IPS DF 6.9 (cell line): Measurements from ENCODE around the gene RPS21.
"Not testable (repeated sequence)": the region's sequence is repeated elsewhere in the genome, so short reads cannot be mapped to it uniquely, and the experiment has no call there.

Source experiments
- DNase-seq: peaks from one replicate; pipeline ENCODE4 v3.0.0-alpha.2; 2013; ENCODE audit warnings: low read depth, low spot score
- H3K27ac ChIP-seq: one replicate; pipeline ENCODE4 v1.5.1; 2013; ENCODE audit warnings: low read length, control low read depth
- H3K27me3 ChIP-seq: 2 replicates; pipeline ENCODE4 v1.6.1; 2013; ENCODE audit warnings: mild to moderate bottlenecking, low read length; ENCODE audit not compliant: control insufficient read depth, insufficient read depth
- H3K36me3 ChIP-seq: 2 replicates; pipeline ENCODE4 v1.6.1; 2013; ENCODE audit warnings: low read length; ENCODE audit not compliant: control insufficient read depth, insufficient read depth
- H3K4me1 ChIP-seq: 2 replicates; pipeline ENCODE4 v1.6.1; 2013; ENCODE audit warnings: low read length; ENCODE audit not compliant: control insufficient read depth, insufficient read depth
- H3K4me3 ChIP-seq: 2 replicates; pipeline ENCODE4 v1.5.1; 2013; ENCODE audit warnings: mild to moderate bottlenecking, low read length
- H3K9me3 ChIP-seq: 2 replicates; pipeline ENCODE4 v1.6.1; 2013; ENCODE audit warnings: low read length, inconsistent platforms; ENCODE audit not compliant: control insufficient read depth, insufficient read depth
- WGBS: extraction: QIAGEN DNeasy Blood & Tissue Kit; methylation state at CpG from one replicate; pipeline ENCODE4 v1.1.7; 2013; ENCODE audit warnings: mixed read lengths, missing lambda C conversion rate; ENCODE audit not compliant: insufficient read length, insufficient coverage; 5-methylcytosine and 5-hydroxymethylcytosine counted together

The RPS21 gene

DNA sequence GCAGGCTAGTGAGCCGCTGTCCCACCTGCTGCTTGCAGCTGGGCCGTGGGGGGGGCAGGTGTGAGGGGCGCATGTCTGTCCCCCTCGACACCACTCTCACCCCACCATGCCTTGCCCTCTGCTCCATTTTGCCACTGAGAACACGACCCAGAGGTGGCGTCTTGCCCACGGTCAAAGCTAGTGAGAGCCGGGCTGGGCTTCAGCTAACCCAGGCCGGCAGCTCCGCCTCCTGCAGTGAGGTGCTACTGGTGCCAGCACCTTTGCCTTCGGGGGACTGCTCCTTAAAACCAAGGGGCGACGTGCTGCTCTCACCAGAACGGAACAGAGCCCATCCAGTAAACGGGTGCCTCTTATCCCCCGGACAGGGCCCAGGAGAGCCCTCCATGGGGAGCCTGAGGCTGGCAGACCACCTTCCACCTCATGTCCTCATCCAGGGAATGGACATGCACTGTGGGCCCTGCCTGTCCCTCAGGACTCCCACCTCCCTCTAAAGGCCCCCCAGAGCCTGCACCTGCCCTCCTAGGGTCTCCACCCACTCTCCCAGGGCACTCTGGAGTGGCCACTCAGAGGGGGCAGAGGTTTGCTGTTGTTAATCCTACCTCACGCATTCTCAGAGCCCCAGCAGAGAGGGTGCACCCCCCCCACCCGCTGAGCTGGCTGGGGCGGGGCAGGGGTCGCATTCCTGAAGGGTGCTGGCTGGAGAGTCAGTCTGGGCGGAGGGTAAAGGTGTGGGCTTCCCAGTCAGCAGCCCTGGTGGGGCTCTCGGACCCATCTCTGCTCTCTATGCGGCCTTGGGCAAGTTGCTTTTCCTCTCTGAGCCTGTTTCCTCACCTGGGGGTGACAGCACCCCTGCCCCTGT lies 37.6 kb downstream of the RPS21 start:
- no peak for DNase-seq
- no peak overlapping the region for H3K27ac ChIP-seq
- no CpG with 5 or more reads among the region's 23 CpGs for WGBS
- no peaks in the 10 kb centered on the region for H3K9me3 ChIP-seq
- H3K4me1 ChIP-seq = peaks cover 26% of the 10 kb centered on the region
- H3K27me3 ChIP-seq = no peaks in the 10 kb centered on the region
- H3K4me3 ChIP-seq = no peak overlapping the region
- no peaks in the 10 kb centered on the region for H3K36me3 ChIP-seq

GRCh38 chr20:62425281-62426058 lies 38.6 kb downstream of the RPS21 start:
- Histone ChIP-seq H3K36me3 (no peaks in the 10 kb centered on the region), H3K27ac (no peak overlapping the region), H3K4me1 (peaks cover 26% of the 10 kb centered on the region), H3K9me3 (no peaks in the 10 kb centered on the region), H3K27me3 (no peaks in the 10 kb centered on the region), H3K4me3 (no peak overlapping the region)
- WGBS = no CpG with 5 or more reads among the region's 21 CpGs
- DNase-seq = no peak

DNA sequence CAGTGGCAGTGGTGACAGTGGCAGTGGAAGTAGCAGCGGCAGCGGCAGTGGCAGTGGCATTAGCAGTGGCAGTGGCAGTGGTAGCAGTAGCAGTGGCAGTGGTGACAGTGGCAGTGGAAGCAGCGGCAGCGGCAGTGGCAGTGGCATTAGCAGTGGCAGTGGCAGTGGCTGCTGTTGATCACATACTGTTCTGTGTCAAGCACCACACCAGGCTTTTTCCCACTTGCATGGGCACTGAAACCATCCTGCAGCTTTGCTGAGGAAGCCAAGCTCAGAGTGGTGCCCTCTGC lies 39.1 kb downstream of the RPS21 start:
- H3K27me3 ChIP-seq, H3K9me3 ChIP-seq, DNase-seq, H3K36me3 ChIP-seq, H3K27ac ChIP-seq, H3K4me3 ChIP-seq: not testable (repeated sequence)
- peaks cover 26% of the 10 kb centered on the region for H3K4me1 ChIP-seq
- no CpG with 5 or more reads among the region's 4 CpGs for WGBS

DNA sequence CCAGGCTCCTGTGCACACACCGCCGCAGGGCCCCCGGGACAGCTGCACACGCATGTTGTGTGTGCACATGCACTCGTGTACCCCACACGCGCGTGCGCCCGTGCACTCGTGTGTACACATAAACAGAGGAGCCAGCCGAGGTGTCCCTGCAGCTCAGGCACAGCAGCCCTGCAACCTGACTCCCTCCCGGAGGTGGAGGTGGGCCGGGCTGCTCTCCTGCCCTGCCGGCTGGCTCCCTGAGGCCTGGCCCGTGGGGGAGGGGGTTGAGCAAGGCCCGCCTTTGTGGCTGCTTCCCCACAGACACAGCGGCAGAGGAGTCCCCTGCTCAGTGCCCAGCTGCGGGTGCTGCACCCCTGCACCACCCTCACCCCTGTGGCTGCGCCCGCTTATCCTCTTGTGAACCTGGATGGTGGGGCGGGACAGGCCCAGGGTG lies 39.8 kb downstream of the RPS21 start:
- DNase-seq = no peak
- H3K27me3 ChIP-seq = no peaks in the 10 kb centered on the region
- WGBS = no CpG with 5 or more reads among the region's 22 CpGs

DNA sequence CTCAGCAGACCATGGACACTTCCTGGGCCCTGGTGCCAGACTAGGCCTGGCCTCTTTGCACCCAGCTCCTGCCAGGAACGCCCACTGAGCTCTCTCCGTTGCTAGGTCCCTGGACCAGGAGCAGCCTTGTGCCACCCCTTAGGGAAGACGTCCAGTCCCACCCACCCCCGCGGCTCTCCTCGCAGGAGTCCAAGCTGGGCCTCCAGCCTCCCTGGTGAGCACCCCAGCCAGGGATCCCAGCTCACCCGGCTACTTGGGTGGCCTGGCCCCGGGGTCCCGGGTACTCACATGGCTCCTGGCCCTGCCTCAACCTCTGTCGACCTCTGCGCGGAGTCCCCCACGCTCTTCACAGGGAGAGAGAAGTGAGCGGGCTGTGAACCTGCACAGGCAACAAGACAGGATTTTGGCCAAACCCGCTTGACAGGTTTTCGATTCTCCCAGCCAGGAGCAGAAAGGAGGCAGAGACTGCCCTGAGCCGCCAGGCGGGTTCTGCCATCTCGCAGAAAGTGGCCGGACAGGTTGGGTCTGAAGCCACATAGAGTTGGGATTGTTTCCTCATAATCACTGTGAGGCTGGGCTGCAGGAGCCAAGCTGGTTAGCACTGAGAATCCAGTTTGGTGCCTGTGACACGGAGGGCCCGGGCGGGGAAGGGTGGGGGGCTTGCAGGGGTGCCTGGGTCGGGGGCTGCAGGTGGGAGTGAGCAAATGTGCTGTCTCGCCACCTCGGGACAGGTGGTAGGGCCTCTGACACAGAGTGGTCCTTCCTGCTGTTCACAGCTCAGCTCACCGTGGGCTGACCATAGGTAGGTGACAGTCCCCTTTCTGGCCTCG lies 40.5 kb downstream of the RPS21 start, which contains the start of gene RBBP8NL:
Gene RBBP8NL, minus strand, starts transcription at position 368 of the 830 bp plus-strand sequence. CDS start 7,892 bp downstream, outside the sequence.
- Histone ChIP-seq H3K4me1 (peaks cover 23% of the 10 kb centered on the region), H3K27me3 (no peaks in the 10 kb centered on the region), H3K9me3 (no peaks in the 10 kb centered on the region), H3K36me3 (no peaks in the 10 kb centered on the region), H3K27ac (no peak within 1 kb of the TSS), H3K4me3 (no peak within 1 kb of the TSS)
- WGBS = no CpG with 5 or more reads among the region's 28 CpGs
- peak; percentile 83 for DNase-seq

More for the DNA sequence above, 39.8 kb downstream of the RPS21 start:
- H3K27ac ChIP-seq = no peak overlapping the region
- H3K4me1 ChIP-seq = peaks cover 23% of the 10 kb centered on the region
- no peaks in the 10 kb centered on the region for H3K36me3 ChIP-seq
- H3K4me3 ChIP-seq = no peak overlapping the region
- H3K9me3 ChIP-seq = no peaks in the 10 kb centered on the region

DNA sequence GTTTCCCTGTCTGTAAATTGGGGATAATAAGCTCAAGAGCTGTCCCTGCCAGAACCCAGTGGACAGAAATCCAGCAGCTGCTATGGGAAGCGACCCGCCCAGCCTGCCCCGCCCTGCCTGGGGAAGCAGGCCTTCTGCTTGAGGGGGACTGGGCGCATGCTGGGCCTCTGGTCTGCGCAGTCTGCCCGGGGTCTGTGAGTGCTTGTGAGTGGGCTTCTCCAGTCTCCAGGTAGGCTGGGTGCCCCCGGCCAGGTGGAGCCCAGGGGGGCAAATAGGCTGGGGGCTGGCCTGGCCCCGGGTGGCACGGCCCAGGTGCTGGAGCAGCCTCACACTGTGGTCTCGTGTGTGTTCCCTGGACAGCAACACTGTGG lies 41.1 kb downstream of the RPS21 start:
- H3K27ac ChIP-seq = no peak overlapping the region
- no CpG with 5 or more reads among the region's 10 CpGs for WGBS

GRCh38 chr20:62428396-62429295 lies 41.7 kb downstream of the RPS21 start:
- Histone ChIP-seq H3K27me3 (no peaks in the 10 kb centered on the region), H3K4me1 (peaks cover 23% of the 10 kb centered on the region), H3K27ac (no peak overlapping the region), H3K9me3 (no peaks in the 10 kb centered on the region), H3K4me3 (no peak overlapping the region), H3K36me3 (no peaks in the 10 kb centered on the region)
- WGBS = no CpG with 5 or more reads among the region's 31 CpGs
- DNase-seq = no peak

More for the DNA sequence above, 41.1 kb downstream of the RPS21 start:
- Histone ChIP-seq H3K4me3 (no peak overlapping the region), H3K4me1 (peaks cover 23% of the 10 kb centered on the region), H3K36me3 (no peaks in the 10 kb centered on the region), H3K27me3 (no peaks in the 10 kb centered on the region), H3K9me3 (no peaks in the 10 kb centered on the region)
- DNase-seq = no peak

DNA sequence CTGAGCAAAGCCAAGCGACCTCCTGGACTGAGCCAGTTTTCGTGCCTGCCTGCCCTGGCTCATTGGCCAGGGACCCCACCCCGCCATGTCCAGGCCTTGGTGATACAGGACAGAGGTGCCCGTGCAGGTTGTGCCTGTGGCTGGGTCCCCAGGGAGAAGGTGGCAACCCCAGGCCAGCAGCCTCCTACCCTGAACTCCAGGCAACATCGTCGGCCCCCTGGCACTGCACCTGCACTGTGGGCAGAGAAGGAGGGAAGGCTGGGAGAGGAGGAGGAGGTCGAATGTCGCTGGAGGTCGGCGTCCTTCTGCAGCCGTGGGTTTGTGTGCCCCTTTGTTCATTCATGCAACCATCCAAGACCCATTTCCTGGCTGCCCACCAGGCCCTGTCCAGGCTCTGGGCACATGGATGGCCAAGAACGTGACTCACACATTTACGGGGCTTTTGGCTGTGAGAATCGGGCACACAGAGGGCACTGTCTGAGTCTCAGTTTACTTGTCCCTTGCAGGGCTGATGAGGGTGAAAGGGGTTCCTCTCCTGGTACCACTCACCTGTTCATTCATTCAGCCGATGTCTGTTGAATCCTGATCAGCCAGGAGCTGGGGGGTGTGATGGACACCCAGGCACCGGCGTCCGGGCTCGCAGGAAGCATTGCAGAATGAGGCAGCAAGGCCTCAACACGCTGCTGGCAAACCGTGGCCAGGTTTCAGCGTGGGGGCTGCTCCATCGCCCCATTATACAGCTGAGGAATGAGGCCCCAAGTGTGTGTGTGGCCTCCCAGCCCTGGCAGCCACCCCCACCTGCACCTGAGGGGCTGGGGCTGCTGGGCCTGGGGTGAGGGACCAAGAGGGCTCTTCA lies 42.8 kb downstream of the RPS21 start:
- H3K27ac ChIP-seq = no peak overlapping the region
- H3K36me3 ChIP-seq = no peaks in the 10 kb centered on the region
- peaks cover 21% of the 10 kb centered on the region for H3K4me1 ChIP-seq
- no peak overlapping the region for H3K4me3 ChIP-seq
- no CpG with 5 or more reads among the region's 23 CpGs for WGBS
- DNase-seq = no peak
- H3K27me3 ChIP-seq = no peaks in the 10 kb centered on the region
- no peaks in the 10 kb centered on the region for H3K9me3 ChIP-seq

GRCh38 chr20:62430311-62430853 lies 43.5 kb downstream of the RPS21 start:
- no peak overlapping the region for H3K27ac ChIP-seq
- no peaks in the 10 kb centered on the region for H3K36me3 ChIP-seq
- H3K4me1 ChIP-seq = peaks cover 21% of the 10 kb centered on the region
- H3K9me3 ChIP-seq = no peaks in the 10 kb centered on the region
- WGBS = no CpG with 5 or more reads among the region's 10 CpGs
- H3K4me3 ChIP-seq = no peak overlapping the region
- no peaks in the 10 kb centered on the region for H3K27me3 ChIP-seq
- no peak for DNase-seq
